Suprapubic skin (tissue), 4 donors: ENCODE results near the gene VWA7. TPM values are rescaled to one million over a fixed set of nuclear protein-coding genes. Genes with fewer than 3 reads are reported as not detected.

Experiments used
- DNase-seq, 2 donors: peaks; one replicate each; pipeline ENCODE4 v3.0.0-alpha.2; 2019; ENCODE audit warnings: low spot score in 2 of 2
- H3K27ac ChIP-seq: fragments of 200-600 bp; sonication (generic); one replicate; pipeline ENCODE4 v1.5.1; 2019
- H3K27me3 ChIP-seq: fragments of 200-600 bp; sonication (generic); one replicate; pipeline ENCODE4 v1.5.1; 2019
- H3K36me3 ChIP-seq: fragments of 200-600 bp; sonication (generic); one replicate; pipeline ENCODE4 v1.5.1; 2019
- H3K4me1 ChIP-seq: fragments of 200-600 bp; sonication (generic); one replicate; pipeline ENCODE4 v1.5.1; 2019
- H3K4me3 ChIP-seq: fragments of 200-600 bp; sonication (generic); one replicate; pipeline ENCODE4 v1.5.1; 2019; ENCODE audit warnings: mild to moderate bottlenecking
- H3K9me3 ChIP-seq: fragments of 200-600 bp; sonication (generic); one replicate; pipeline ENCODE4 v1.5.1; 2019
- CTCF ChIP-seq, 2 donors: fragments of 200-600 bp in 1 of 2; fragments of 450-650 bp in 1 of 2; sonication (generic) in 1 of 2; IDR thresholded peaks; one replicate each; pipeline ENCODE4 v1.5.1; 2016 to 2019; ENCODE audit warnings: antibody characterized with exemption in 2 of 2, mild to moderate bottlenecking in 1 of 2, moderate library complexity in 1 of 2
- EP300 ChIP-seq: sonication (generic); formaldehyde crosslinking; IDR thresholded peaks from one replicate; pipeline ENCODE4 v1.6.1; 2017; ENCODE audit warnings: antibody characterized with exemption
- POLR2A ChIP-seq, 2 donors: fragments of 450-650 bp; IDR thresholded peaks; one replicate each; pipeline ENCODE4 v1.6.1; 2017; ENCODE audit warnings: antibody characterized with exemption in 2 of 2, mild to moderate bottlenecking in 2 of 2, moderate library complexity in 2 of 2
- POLR2AphosphoS5 ChIP-seq, 3 donors: sonication (generic); formaldehyde crosslinking; IDR thresholded peaks; one replicate each; pipeline ENCODE4 v1.6.1; 2017; ENCODE audit warnings: antibody characterized with exemption in 3 of 3
- WGBS: methylation state at CpG from one replicate; pipeline ENCODE4 v1.1.5; 2018; 5-methylcytosine and 5-hydroxymethylcytosine counted together
- total RNA-seq, 4 donors: library from RNA; depleted of rRNA; stranded (reverse); fragments of >200 nt; gene quantifications; one replicate each; pipeline ENCODE4 v1.1.0, GENCODE V29; 2016

Gene VWA7
- total RNA-seq, 4 donors from 2014 or later: 1.3 to 3.3 (median 2.3) TPM

GRCh38 chr6:31775633-31776484 lies 1.3 kb downstream of the VWA7 start:
- Histone ChIP-seq H3K4me1 (peaks cover 24% of the 10 kb centered on the region), H3K9me3 (no peaks in the 10 kb centered on the region), H3K4me3 (no peak overlapping the region), H3K36me3 (peaks cover 24% of the 10 kb centered on the region), H3K27ac (peak overlapping the region; percentile 9), H3K27me3 (no peaks in the 10 kb centered on the region)
- 89% methylated on average over 14 of the region's 32 CpGs for WGBS
- TF ChIP-seq EP300: no peak
- no peak for TF ChIP-seq POLR2A (IDR thresholded peaks at IDR 0.05)
- TF ChIP-seq POLR2AphosphoS5 (IDR thresholded peaks at IDR 0.05): no peak
- TF ChIP-seq CTCF (IDR thresholded peaks at IDR 0.05): no peak
- no peak for DNase-seq

GRCh38 chr6:31775184-31775583 lies 1.9 kb downstream of the VWA7 start:
- no peak for DNase-seq

GRCh38 chr6:31771992-31772358 lies 5.2 kb downstream of the VWA7 start:
- no peak for DNase-seq

More at GRCh38 chr6:31775184-31775583, 1.9 kb downstream of the VWA7 start:
- peaks cover 18% of the 10 kb centered on the region for H3K36me3 ChIP-seq
- H3K27ac ChIP-seq: no peak overlapping the region
- no peak for TF ChIP-seq EP300
- no peak for TF ChIP-seq POLR2A (IDR thresholded peaks at IDR 0.05)
- TF ChIP-seq POLR2AphosphoS5 (IDR thresholded peaks at IDR 0.05): no peak
- no peak for TF ChIP-seq CTCF (IDR thresholded peaks at IDR 0.05)
- no peaks in the 10 kb centered on the region for H3K27me3 ChIP-seq
- no peaks in the 10 kb centered on the region for H3K9me3 ChIP-seq
- H3K4me3 ChIP-seq: no peak overlapping the region
- 45% methylated on average over 4 of the region's 4 CpGs for WGBS
- peaks cover 24% of the 10 kb centered on the region for H3K4me1 ChIP-seq

GRCh38 chr6:31770860-31771259 lies 6.3 kb downstream of the VWA7 start:
- Histone ChIP-seq H3K36me3 (no peaks in the 10 kb centered on the region), H3K4me3 (no peak overlapping the region), H3K4me1 (peaks cover 19% of the 10 kb centered on the region), H3K27ac (no peak overlapping the region), H3K9me3 (no peaks in the 10 kb centered on the region), H3K27me3 (no peaks in the 10 kb centered on the region)
- no peak for DNase-seq
- WGBS: 85% methylated on average over 2 of the region's 2 CpGs
- no peak for TF ChIP-seq POLR2AphosphoS5 (IDR thresholded peaks at IDR 0.05)

More at GRCh38 chr6:31771992-31772358, 5.2 kb downstream of the VWA7 start:
- no peak overlapping the region for H3K4me3 ChIP-seq
- no peak overlapping the region for H3K27ac ChIP-seq
- WGBS: 75% methylated on average over 4 of the region's 4 CpGs
- no peaks in the 10 kb centered on the region for H3K36me3 ChIP-seq
- H3K27me3 ChIP-seq: no peaks in the 10 kb centered on the region
- H3K4me1 ChIP-seq: peaks cover 25% of the 10 kb centered on the region
- TF ChIP-seq EP300 (no peak), POLR2AphosphoS5 (IDR thresholded peaks at IDR 0.05) (no peak), CTCF (IDR thresholded peaks at IDR 0.05) (no peak), POLR2A (IDR thresholded peaks at IDR 0.05) (no peak)
- H3K9me3 ChIP-seq: no peaks in the 10 kb centered on the region

- Histone ChIP-seq H3K27me3 (no peaks in the 10 kb centered on the region), H3K36me3 (no peaks in the 10 kb centered on the region), H3K4me1 (peaks cover 12% of the 10 kb centered on the region), H3K9me3 (no peaks in the 10 kb centered on the region), H3K4me3 (no peak overlapping the region), H3K27ac (no peak overlapping the region)
- TF ChIP-seq CTCF (IDR thresholded peaks at IDR 0.05) (peak; percentile 23 to 72), EP300 (no peak), POLR2A (IDR thresholded peaks at IDR 0.05) (no peak)
- WGBS: 54% methylated on average over 12 of the region's 12 CpGs
- no peak for DNase-seq
Observed at GRCh38 chr6:31769684-31770371, 7.3 kb downstream of the VWA7 start.
